HepG2 (cell line): ENCODE measurements around the gene ACAT2. TPM values are rescaled to one million over a fixed set of nuclear protein-coding genes. Genes with fewer than 3 reads are reported as not detected.

Experiments
- AGO2 ChIP-seq: fragments of 200-400 bp; formaldehyde crosslinking; optimal IDR thresholded peaks from 2 replicates; pipeline ENCODE3; 2017; ENCODE audit warnings: mild to moderate bottlenecking, low read depth, low read length, moderate library complexity
- HDAC2 ChIP-seq: sonication (generic); formaldehyde crosslinking; IDR thresholded peaks from 2 replicates; pipeline ENCODE4 v1.4.0; 2020; ENCODE audit warnings: missing genetic modification reagents
- MED1 ChIP-seq: sonication (generic); formaldehyde crosslinking; IDR thresholded peaks from 2 replicates; pipeline ENCODE4 v1.4.0; 2020; ENCODE audit warnings: missing genetic modification reagents
- PLRG1 ChIP-seq: fragments of 450-650 bp; conservative IDR thresholded peaks from 2 replicates; pipeline ENCODE4 v1.6.1; 2016
- RBM22 ChIP-seq: fragments of 200-400 bp; formaldehyde crosslinking; optimal IDR thresholded peaks from 2 replicates; pipeline ENCODE3; 2017; ENCODE audit warnings: mild to moderate bottlenecking, low read length, moderate library complexity
- SAP130 ChIP-seq: IDR thresholded peaks from 2 replicates; pipeline ENCODE4 v1.6.1; 2016; ENCODE audit warnings: low read depth
- SP5 ChIP-seq: IDR thresholded peaks from 2 replicates; pipeline ENCODE4 v1.6.1; 2016; ENCODE audit warnings: low read depth, borderline replicate concordance
- ZNF451 ChIP-seq: sonication (generic); formaldehyde crosslinking; IDR thresholded peaks from 2 replicates; pipeline ENCODE4 v1.5.0; 2020; ENCODE audit warnings: mild to moderate bottlenecking, missing genetic modification reagents
- ZNF720 ChIP-seq: sonication (generic); formaldehyde crosslinking; IDR thresholded peaks from 2 replicates; pipeline ENCODE4 v1.4.0; 2020; ENCODE audit warnings: missing genetic modification reagents
- polyA plus RNA-seq, 8 experiments: library from polyadenylated mRNA; depleted of rRNA in 3 of 8; stranded (reverse) in 7 of 8; unstranded in 1 of 8; fragments of >200 nt; fragmentation: Illumina TruSeq in 4 of 8; extraction: Trizol in 4 of 8; gene quantifications; 2 replicates each; pipeline versions ENCODE4 v1.2.1 to v1.2.3, GENCODE V29; 2011 to 2016; ENCODE audit warnings: low read depth in 4 of 8, missing spikeins in 1 of 8, mixed read lengths in 1 of 8; ENCODE audit not compliant: insufficient read depth in 1 of 8
- total RNA-seq, 5 experiments: library from RNA; depleted of rRNA; stranded (reverse); fragments of >200 nt; fragmentation: Illumina TruSeq; extraction: Trizol; gene quantifications; 2 replicates each; pipeline ENCODE4 v1.2.3, GENCODE V29; 2016; ENCODE audit warnings: low read depth in 1 of 5
- TF ChIP-seq, protein P1 (sequence below): sonication (generic); formaldehyde crosslinking; IDR thresholded peaks from 2 replicates; pipeline ENCODE4 v1.5.1; 2020; ENCODE audit warnings: missing genetic modification reagents, mild to moderate bottlenecking, borderline replicate concordance
- TF ChIP-seq, protein P2 (sequence below): sonication (generic); formaldehyde crosslinking; IDR thresholded peaks from 2 replicates; pipeline ENCODE4 v1.4.0; 2020; ENCODE audit warnings: missing genetic modification reagents
- TF ChIP-seq, protein P3 (sequence below), 2 experiments: sonication (generic) in 1 of 2; formaldehyde crosslinking in 1 of 2; IDR thresholded peaks; 2 replicates each; pipeline versions ENCODE4 v1.4.0 to v1.6.1; 2018 to 2020; ENCODE audit warnings: missing genetic modification reagents in 2 of 2, borderline replicate concordance in 1 of 2, low read depth in 1 of 2, mild to moderate bottlenecking in 1 of 2, missing biosample characterization in 1 of 2
- TF ChIP-seq, protein P4 (sequence below): sonication (generic); formaldehyde crosslinking; IDR thresholded peaks from 2 replicates; pipeline ENCODE4 v1.5.1; 2020; ENCODE audit warnings: mild to moderate bottlenecking, moderate library complexity, missing genetic modification reagents
- TF ChIP-seq, protein P5 (sequence below): sonication (generic); formaldehyde crosslinking; IDR thresholded peaks from 2 replicates; pipeline ENCODE4 v1.5.0; 2020; ENCODE audit warnings: mild to moderate bottlenecking, missing genetic modification reagents, moderate library complexity
- TF ChIP-seq, protein P6 (sequence below): sonication (generic); formaldehyde crosslinking; IDR thresholded peaks from 2 replicates; pipeline ENCODE4 v1.4.0; 2020; ENCODE audit warnings: missing genetic modification reagents
- TF ChIP-seq, protein P7 (sequence below): sonication (generic); formaldehyde crosslinking; IDR thresholded peaks from 2 replicates; pipeline ENCODE4 v1.4.0; 2020; ENCODE audit warnings: missing genetic modification reagents, borderline replicate concordance

Gene ACAT2
- total and polyA plus RNA-seq, 2 of the 13 experiments (the other 11 are each of a cell fraction or from before 2014, with no cell fraction given): 121 to 534 TPM

DNA sequence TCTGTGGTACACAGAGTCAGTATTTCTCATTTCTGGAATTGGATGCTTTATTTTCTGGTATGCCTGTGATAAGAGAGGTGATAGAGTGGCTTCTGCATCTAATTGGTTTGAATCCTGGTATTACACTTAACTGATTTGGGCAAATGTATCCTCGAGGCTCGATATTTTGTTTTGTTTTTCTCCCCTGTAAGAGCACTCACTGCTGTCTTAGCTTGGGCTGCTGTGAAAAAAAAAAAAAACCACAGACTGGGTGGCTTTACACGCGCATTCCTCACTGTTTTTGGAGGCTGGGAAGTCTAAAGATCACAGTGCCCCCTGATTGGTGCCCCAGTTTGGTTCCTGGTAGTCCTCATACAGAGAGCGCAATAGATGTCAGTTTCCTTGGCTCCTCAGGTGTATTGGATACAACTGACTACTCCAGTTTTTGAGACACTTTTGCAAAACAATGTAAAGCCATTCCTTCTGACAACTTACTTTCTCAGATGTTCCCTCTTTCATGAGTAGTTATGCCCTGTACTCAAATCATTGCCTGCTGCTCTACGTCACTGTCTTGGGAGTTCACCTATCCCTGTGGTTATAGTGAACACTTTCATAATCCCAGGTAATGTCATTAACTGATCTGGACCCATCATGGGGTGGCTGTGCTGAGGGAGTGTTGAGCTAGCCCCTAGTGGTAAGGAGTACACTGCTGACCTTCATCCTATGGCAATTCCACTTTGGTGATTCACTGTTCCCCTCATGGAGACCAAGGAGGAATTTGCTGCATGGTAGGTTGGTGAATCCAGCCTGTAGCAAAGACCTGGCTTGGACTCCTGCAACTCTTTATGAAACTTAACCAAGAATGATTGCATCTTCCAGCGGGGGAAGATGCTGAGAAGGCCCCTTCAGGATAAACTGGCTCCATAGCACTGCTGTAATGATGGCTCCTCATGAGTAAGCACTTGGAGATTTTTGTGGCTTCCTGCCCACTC is 3.5 kb upstream of the ACAT2 start (continued):
- TF ChIP-seq MED1 (CRISPR knock-in tag) (peak; percentile 22; the same call in 1 of the 2 replicates), ZNF720 (CRISPR knock-in tag) (peak; percentile 83; the same call in 1 of the 2 replicates), SAP130 (0 out of 2 replicates have a peak, but pooled peaks have one; percentile 27), RBM22 (peak; percentile 93), AGO2 (peak; percentile 35), HDAC2 (CRISPR knock-in tag) (peak; percentile 22; the same call in 1 of the 2 replicates), ZNF451 (CRISPR knock-in tag) (no peak), SP5 (CRISPR knock-in tag) (0 out of 2 replicates have a peak, but pooled peaks have one; percentile 15), PLRG1 (no peak)
- TF ChIP-seq, protein P1, sequence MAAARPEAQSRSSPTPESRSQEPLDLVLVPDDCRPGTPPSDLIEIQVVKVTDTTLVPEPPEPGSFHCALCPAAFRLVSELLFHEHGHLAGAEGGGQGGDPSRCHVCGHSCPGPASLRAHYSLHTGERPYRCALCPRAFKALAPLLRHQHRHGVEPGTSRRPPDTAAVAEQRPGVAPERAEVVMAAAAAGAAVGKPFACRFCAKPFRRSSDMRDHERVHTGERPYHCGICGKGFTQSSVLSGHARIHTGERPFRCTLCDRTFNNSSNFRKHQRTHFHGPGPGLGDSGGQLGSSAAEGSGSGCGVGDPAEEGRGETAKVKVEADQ (CRISPR knock-in tag): no peak
- TF ChIP-seq, protein P2, sequence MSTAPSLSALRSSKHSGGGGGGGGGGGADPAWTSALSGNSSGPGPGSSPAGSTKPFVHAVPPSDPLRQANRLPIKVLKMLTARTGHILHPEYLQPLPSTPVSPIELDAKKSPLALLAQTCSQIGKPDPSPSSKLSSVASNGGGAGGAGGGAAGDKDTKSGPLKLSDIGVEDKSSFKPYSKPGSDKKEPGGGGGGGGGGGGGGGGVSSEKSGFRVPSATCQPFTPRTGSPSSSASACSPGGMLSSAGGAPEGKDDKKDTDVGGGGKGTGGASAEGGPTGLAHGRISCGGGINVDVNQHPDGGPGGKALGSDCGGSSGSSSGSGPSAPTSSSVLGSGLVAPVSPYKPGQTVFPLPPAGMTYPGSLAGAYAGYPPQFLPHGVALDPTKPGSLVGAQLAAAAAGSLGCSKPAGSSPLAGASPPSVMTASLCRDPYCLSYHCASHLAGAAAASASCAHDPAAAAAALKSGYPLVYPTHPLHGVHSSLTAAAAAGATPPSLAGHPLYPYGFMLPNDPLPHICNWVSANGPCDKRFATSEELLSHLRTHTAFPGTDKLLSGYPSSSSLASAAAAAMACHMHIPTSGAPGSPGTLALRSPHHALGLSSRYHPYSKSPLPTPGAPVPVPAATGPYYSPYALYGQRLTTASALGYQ: 0 out of 2 replicates have a peak, but pooled peaks have one; percentile 34
- TF ChIP-seq, protein P3, sequence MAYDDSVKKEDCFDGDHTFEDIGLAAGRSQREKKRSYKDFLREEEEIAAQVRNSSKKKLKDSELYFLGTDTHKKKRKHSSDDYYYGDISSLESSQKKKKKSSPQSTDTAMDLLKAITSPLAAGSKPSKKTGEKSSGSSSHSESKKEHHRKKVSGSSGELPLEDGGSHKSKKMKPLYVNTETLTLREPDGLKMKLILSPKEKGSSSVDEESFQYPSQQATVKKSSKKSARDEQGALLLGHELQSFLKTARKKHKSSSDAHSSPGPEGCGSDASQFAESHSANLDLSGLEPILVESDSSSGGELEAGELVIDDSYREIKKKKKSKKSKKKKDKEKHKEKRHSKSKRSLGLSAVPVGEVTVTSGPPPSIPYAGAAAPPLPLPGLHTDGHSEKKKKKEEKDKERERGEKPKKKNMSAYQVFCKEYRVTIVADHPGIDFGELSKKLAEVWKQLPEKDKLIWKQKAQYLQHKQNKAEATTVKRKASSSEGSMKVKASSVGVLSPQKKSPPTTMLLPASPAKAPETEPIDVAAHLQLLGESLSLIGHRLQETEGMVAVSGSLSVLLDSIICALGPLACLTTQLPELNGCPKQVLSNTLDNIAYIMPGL (CRISPR knock-in tag; IDR thresholded peaks at IDR 0.05; ENCODE audit: borderline replicate concordance in 1 of 2, low read depth in 1 of 2): 0 out of 4 replicates have a peak, but pooled peaks of 1 of the 2 experiments have one; percentile 33
- TF ChIP-seq, protein P4, sequence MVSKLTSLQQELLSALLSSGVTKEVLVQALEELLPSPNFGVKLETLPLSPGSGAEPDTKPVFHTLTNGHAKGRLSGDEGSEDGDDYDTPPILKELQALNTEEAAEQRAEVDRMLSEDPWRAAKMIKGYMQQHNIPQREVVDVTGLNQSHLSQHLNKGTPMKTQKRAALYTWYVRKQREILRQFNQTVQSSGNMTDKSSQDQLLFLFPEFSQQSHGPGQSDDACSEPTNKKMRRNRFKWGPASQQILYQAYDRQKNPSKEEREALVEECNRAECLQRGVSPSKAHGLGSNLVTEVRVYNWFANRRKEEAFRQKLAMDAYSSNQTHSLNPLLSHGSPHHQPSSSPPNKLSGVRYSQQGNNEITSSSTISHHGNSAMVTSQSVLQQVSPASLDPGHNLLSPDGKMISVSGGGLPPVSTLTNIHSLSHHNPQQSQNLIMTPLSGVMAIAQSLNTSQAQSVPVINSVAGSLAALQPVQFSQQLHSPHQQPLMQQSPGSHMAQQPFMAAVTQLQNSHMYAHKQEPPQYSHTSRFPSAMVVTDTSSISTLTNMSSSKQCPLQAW: peak; percentile 67; the same call in 1 of the 2 replicates
- TF ChIP-seq, protein P5, sequence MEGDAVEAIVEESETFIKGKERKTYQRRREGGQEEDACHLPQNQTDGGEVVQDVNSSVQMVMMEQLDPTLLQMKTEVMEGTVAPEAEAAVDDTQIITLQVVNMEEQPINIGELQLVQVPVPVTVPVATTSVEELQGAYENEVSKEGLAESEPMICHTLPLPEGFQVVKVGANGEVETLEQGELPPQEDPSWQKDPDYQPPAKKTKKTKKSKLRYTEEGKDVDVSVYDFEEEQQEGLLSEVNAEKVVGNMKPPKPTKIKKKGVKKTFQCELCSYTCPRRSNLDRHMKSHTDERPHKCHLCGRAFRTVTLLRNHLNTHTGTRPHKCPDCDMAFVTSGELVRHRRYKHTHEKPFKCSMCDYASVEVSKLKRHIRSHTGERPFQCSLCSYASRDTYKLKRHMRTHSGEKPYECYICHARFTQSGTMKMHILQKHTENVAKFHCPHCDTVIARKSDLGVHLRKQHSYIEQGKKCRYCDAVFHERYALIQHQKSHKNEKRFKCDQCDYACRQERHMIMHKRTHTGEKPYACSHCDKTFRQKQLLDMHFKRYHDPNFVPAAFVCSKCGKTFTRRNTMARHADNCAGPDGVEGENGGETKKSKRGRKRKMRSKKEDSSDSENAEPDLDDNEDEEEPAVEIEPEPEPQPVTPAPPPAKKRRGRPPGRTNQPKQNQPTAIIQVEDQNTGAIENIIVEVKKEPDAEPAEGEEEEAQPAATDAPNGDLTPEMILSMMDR: peak; percentile 50
- TF ChIP-seq, protein P6, sequence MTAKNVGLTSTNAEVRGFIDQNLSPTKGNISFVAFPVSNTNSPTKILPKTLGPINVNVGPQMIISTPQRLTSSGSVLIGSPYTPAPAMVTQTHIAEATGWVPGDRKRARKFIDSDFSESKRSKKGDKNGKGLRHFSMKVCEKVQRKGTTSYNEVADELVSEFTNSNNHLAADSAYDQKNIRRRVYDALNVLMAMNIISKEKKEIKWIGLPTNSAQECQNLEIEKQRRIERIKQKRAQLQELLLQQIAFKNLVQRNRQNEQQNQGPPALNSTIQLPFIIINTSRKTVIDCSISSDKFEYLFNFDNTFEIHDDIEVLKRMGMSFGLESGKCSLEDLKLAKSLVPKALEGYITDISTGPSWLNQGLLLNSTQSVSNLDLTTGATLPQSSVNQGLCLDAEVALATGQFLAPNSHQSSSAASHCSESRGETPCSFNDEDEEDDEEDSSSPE (CRISPR knock-in tag): no peak
- TF ChIP-seq, protein P7, sequence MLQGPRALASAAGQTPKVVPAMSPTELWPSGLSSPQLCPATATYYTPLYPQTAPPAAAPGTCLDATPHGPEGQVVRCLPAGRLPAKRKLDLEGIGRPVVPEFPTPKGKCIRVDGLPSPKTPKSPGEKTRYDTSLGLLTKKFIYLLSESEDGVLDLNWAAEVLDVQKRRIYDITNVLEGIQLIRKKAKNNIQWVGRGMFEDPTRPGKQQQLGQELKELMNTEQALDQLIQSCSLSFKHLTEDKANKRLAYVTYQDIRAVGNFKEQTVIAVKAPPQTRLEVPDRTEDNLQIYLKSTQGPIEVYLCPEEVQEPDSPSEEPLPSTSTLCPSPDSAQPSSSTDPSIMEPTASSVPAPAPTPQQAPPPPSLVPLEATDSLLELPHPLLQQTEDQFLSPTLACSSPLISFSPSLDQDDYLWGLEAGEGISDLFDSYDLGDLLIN (CRISPR knock-in tag): no peak
